RWPE1 (cell line): ENCODE data around the gene FAM20C.
"Not testable (repeated sequence)": the region's sequence is repeated elsewhere in the genome, so short reads cannot be mapped to it uniquely, and the experiment has no call there.

Experiments used
- CTCF ChIA-PET: fragments of 350-600 bp; sonication (Branson Sonifier 250); formaldehyde crosslinking; extraction: SDS; loops from one replicate; lab custom pipeline; 2021; lab: Yijun Ruan, JAX
- POLR2A ChIA-PET: fragments of 400-600 bp; formaldehyde crosslinking; extraction: SDS; loops from one replicate; lab custom pipeline; 2020; ENCODE audit warnings: antibody characterized with exemption; ENCODE audit not compliant: low non-redundant PET; lab: Yijun Ruan, JAX
- DNase-seq: peaks from one replicate; pipeline ENCODE4 v3.0.0; 2012; ENCODE audit warnings: low spot score
- H3K27ac ChIP-seq: fragments of 450-650 bp; 2 replicates; pipeline ENCODE4 v1.5.1; 2017
- TF ChIP-seq, protein P1 (sequence below): fragments of 450-650 bp; conservative IDR thresholded peaks from 2 replicates; pipeline ENCODE4 v1.5.1; 2017; ENCODE audit warnings: low read depth, mild to moderate bottlenecking

The FAM20C gene

DNA sequence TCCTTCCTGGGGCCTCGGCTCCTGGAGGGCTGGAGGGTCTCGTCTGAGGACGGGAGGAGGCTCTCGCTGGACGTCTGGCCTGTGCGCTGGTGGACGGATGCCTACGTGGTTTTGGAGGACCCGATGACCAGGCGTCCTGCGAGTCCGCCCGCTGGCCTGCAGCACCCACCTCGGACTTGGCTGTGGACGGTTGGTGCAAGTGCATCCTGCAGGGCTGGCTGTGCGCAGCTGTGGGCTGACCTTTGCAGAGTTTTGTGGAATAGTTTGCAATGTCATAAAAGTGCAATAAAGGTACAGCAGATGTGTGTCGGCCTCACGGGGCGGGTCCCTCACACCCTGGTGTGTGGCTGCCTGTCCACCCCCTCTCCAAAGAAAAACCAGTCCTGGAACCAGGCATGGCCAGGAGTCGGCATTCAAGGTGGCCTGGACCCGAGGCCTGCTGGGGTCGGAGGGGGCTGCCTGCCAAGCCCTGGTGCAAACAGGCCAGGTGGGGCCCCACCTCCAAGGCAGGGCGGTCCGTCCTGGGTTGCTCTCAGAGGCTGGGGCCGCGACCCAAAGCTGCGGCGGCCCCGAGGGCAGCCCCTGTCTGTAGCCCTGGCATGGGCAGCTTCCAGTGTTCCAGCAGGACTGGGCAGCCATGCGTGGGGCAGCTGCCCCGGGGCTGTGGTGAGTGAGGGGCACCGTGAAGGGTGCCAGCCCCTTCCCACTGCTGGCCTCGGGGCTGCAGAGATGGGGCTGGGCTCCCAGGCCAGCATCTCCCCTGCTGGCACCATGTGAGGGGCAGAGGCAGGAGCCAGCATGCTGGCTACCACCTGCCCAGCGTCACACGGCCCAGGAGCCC, 68.3 kb downstream of the FAM20C start:
- CTCF ChIA-PET = interaction anchor here (0.7 kb wide), 1 partner anchor 19 kb away, joined by 4 read pairs; no protein-coding TSS in a partner anchor
- TF ChIP-seq, protein P1, sequence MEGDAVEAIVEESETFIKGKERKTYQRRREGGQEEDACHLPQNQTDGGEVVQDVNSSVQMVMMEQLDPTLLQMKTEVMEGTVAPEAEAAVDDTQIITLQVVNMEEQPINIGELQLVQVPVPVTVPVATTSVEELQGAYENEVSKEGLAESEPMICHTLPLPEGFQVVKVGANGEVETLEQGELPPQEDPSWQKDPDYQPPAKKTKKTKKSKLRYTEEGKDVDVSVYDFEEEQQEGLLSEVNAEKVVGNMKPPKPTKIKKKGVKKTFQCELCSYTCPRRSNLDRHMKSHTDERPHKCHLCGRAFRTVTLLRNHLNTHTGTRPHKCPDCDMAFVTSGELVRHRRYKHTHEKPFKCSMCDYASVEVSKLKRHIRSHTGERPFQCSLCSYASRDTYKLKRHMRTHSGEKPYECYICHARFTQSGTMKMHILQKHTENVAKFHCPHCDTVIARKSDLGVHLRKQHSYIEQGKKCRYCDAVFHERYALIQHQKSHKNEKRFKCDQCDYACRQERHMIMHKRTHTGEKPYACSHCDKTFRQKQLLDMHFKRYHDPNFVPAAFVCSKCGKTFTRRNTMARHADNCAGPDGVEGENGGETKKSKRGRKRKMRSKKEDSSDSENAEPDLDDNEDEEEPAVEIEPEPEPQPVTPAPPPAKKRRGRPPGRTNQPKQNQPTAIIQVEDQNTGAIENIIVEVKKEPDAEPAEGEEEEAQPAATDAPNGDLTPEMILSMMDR = no peak
- H3K27ac ChIP-seq = no peak overlapping the region
- no peak for DNase-seq
- POLR2A ChIA-PET = no interaction called here

DNA sequence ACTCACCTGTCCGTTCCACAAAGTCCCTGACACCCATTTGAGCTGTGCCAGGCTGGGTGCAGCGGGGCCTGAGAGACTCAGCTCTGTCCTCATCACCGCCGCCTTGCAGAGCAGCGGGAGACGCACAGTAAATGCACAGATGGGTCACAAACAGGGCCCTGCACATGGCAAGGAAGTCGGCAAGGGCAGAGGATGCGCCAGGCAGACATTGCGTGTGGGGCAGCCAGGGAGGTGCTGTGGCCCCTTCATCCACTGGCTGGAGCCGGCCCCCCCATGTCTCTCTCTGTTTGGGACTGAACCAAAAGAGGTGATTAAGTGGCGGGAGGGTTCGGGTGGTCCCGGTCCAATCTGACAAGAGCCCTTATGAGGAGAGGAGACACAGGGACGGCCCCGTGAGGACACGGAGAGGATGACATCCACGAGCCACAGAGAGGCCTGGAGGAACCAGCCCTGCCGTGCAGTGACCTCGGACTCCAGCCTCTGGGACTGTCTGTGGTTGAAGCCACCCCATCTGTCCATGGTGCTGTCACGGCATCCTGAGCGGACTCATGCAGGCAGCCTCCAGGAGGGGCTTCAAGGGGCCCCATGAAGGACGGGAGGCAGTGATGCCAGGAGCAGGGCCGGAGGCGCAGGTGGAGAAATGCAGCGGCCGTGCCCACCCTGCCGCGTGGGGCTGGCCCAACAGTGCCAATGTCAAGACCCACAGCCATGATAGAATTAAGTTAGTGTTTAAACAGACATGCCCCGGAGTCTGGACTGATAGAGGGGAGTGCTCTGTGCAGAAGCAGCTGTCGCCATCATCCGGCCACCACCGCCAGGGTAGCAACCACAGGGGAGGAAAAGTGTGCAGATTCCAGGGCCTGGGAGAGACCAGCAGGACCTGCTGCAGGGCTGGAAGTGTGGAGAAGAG, 69.2 kb downstream of the FAM20C start:
- DNase-seq = no peak
- POLR2A ChIA-PET = no interaction called here
- TF ChIP-seq, protein P1 = no peak
- CTCF ChIA-PET = no interaction called here
- no peak overlapping the region for H3K27ac ChIP-seq

DNA sequence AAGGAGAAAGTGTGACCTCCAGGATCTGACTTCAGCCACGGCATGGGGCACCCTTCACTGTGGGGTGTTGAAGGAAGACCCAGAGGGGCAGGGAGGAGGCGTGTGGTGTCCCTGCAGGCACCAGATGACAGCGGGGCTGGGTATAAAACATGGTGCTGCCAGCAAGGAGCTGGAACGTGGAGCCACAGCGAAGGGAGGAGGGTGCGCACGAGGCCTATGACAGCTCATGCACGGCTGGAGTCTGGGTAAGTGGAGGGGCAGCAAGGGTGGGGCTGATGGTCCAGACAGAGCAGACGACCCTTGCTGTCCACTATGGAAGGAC, 69.8 kb downstream of the FAM20C start:
- DNase-seq = no peak
- H3K27ac ChIP-seq = no peak overlapping the region
- ChIA-PET CTCF (no interaction called here), POLR2A (no interaction called here)
- TF ChIP-seq, protein P1 = no peak

DNA sequence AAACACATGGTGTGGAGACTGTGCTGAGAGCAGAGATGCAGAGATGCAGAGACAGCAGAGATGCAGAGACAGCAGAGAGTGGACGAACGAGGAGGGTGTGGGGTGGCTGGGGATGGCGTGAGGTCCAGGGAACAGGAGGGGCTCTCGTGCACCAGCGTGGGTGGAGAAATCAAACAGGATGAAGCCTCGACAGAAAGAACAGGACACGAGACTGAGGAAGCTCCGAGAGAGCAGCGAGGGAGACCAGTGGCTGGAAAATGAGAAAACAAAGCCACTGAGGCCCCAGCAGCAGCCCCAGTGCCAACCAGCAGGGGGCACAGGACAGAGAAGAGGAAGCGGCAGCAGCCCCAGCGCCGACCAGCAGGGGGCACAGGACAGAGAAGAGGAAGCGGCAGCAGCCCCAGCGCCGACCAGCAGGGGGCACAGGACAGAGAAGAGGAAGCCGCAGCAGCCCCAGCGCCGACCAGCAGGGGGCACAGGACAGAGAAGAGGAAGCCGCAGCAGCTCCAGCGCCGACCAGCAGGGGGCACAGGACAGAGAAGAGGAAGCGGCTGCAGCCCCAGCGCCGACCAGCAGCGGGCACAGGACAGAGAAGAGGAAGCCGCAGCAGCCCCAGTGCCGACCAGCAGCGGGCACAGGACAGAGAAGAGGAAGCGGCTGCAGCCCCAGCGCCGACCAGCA, 70.4 kb downstream of the FAM20C start:
- CTCF ChIA-PET, H3K27ac ChIP-seq, DNase-seq, POLR2A ChIA-PET: not testable (repeated sequence)

DNA sequence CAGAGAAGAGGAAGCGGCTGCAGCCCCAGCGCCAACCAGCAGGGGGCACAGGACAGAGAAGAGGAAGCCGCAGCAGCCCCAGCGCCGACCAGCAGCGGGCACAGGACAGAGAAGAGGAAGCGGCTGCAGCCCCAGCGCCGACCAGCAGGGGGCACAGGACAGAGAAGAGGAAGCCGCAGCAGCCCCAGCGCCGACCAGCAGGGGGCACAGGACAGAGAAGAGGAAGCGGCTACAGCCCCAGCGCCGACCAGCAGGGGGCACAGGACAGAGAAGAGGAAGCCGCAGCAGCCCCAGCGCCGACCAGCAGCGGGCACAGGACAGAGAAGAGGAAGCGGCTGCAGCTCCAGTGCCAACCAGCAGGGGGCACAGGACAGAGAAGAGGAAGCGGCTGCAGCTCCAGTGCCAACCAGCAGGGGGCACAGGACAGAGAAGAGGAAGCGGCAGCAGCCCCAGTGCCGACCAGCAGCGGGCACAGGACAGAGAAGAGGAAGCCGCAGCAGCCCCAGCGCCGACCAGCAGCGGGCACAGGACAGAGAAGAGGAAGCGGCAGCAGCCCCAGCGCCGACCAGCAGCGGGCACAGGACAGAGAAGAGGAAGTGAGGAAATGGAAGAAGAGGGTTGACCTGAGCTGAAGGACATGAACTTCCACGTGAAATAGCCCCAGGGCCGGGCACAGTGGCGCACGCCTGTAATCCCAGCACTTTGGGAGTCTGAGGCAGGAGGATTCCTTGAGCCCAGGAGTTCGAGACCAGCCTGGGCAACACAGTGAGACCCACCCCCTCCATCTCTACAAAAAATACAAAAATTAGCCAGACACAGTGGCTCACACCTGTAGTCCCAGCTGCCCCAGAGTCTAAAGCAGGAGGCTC, 71.3 kb downstream of the FAM20C start:
- POLR2A ChIA-PET, DNase-seq: not testable (repeated sequence)
- CTCF ChIA-PET = interaction anchor here (0.6 to 1.1 kb wide), 10 partner anchors 9 to 374 kb away, joined by 3 to 7 read pairs (median 3); no protein-coding TSS in a partner anchor
- peak overlapping the region; percentile 22; the same call in 1 of the 2 replicates for H3K27ac ChIP-seq
- TF ChIP-seq, protein P1 = peak; percentile 27; the same call in 1 of the 2 replicates

DNA sequence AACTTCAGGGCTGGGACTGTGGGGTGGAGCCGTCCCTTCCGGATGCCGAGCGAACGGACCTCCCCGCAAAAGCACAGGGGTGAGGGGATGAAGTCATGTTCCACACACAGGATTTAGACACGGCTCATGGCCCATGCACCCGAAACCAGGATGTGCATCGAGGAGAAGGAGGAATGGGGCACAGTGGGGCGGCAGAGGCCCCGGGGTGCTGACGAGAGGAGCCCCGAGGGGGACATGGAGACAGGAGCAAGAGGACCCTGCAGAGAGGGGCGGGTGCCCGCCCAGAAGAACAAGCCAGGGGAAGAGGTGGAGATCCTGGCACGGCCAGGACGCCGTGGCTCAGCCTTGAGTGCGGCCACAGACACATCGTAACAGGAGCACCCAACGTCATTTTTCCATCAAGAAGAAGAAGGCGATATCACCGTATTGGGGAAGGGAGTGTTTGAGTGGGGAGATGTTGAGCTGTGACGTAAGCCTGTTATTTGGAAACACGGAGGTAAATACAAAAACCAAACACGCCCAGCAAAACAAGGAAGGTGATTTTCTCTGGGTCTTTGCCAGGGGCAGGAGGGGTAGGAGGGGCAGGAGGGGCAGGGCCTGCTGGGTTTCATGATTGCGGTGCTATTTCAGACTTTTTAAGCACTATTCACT, 72.3 kb downstream of the FAM20C start:
- peak overlapping the region; percentile 22; the same call in 1 of the 2 replicates for H3K27ac ChIP-seq
- TF ChIP-seq, protein P1 = no peak
- ChIA-PET CTCF (interaction anchor here (0.6 to 1.1 kb wide), 7 partner anchors 10 to 373 kb away, joined by 3 to 7 read pairs (median 3); no protein-coding TSS in a partner anchor), POLR2A (no interaction called here)
- peak; percentile 46 for DNase-seq
